GM12878 (cell line): ENCODE results near the gene NOTCH1. TPM values are rescaled to one million over a fixed set of nuclear protein-coding genes. Genes with fewer than 3 reads are reported as not detected.

Experiments used
- ATAC-seq: fragments of 200-7000 bp; cut with Tn5 transposase; 3 replicates; pipeline ENCODE4 v1.9.1; 2020; ENCODE audit warnings: mild to moderate bottlenecking, moderate library complexity
- BruUV-seq: library from RNA; stranded (reverse); fragments of 400-500 nt; replicated peaks from 2 replicates; lab custom pipeline; 2021; lab: Mats Ljungman, UMichigan
- CTCF ChIA-PET: fragments of 300-600 bp; sonication (Branson Sonifier 250); formaldehyde crosslinking; extraction: SDS; loops from one replicate; lab custom pipeline; 2021; ENCODE audit warnings: inconsistent platforms; lab: Yijun Ruan, JAX
- POLR2A ChIA-PET: fragments of 350-600 bp; formaldehyde crosslinking; extraction: SDS; loops from one replicate; lab custom pipeline; 2021; ENCODE audit warnings: inconsistent platforms; lab: Charles Lee
- RAD21 ChIA-PET: fragments of 300-600 bp; sonication (Branson Sonifier 250); formaldehyde crosslinking; loops from one replicate; lab custom pipeline; 2023; ENCODE audit warnings: antibody characterized with exemption; ENCODE audit not compliant: unreplicated experiment; lab: Charles Lee
- SMC1A ChIA-PET: fragments of 300-600 bp; sonication (Branson Sonifier 250); formaldehyde crosslinking; loops from one replicate; lab custom pipeline; 2023; ENCODE audit not compliant: unreplicated experiment, uncharacterized antibody; lab: Charles Lee
- DNase-seq: peaks from one replicate; pipeline ENCODE4 v3.0.0-alpha.2; 2011; ENCODE audit warnings: low read depth, low spot score
- FAIRE-seq: peaks from 3 replicates; lab custom pipeline; 2011; peaks lifted over from hg19 to GRCh38; lab: Jason Lieb, UNC
- H2AFZ ChIP-seq: 2 replicates; pipeline ENCODE4 v1.6.0; 2011; ENCODE audit warnings: low read depth, low read length, control low read depth; ENCODE audit not compliant: control insufficient read depth
- H3K27ac ChIP-seq: 2 replicates; pipeline ENCODE4 v1.5.1; 2011; ENCODE audit warnings: control low read depth; ENCODE audit not compliant: control insufficient read depth, insufficient read depth
- H3K27me3 ChIP-seq, 2 experiments: replicated peaks in 1 of 2; 2 replicates each; pipeline versions ENCODE4 v1.6.0 to v1.6.1; 2011; ENCODE audit warnings: low read length in 1 of 2; ENCODE audit not compliant: control insufficient read depth in 2 of 2, insufficient read depth in 2 of 2
- H3K36me3 ChIP-seq, 2 experiments: 2 replicates each; pipeline ENCODE4 v1.5.1; 2011; ENCODE audit warnings: low read length in 1 of 2; ENCODE audit not compliant: control insufficient read depth in 2 of 2, insufficient read depth in 2 of 2
- H3K4me1 ChIP-seq: 2 replicates; pipeline ENCODE4 v1.6.1; 2011; ENCODE audit warnings: mild to moderate bottlenecking, low read length, moderate library complexity, mixed read lengths; ENCODE audit not compliant: control insufficient read depth, insufficient read depth
- H3K4me2 ChIP-seq: 2 replicates; pipeline ENCODE4 v1.6.0; 2011; ENCODE audit warnings: control low read depth; ENCODE audit not compliant: control insufficient read depth, insufficient read depth
- H3K4me3 ChIP-seq: fragments of 200-600 bp; sonication (generic); 2 replicates; pipeline ENCODE4 v1.5.1; 2016
- H3K79me2 ChIP-seq: 2 replicates; pipeline ENCODE4 v1.6.0; 2011; ENCODE audit warnings: low read length; ENCODE audit not compliant: control insufficient read depth, insufficient read depth
- H3K9ac ChIP-seq: 2 replicates; pipeline ENCODE4 v1.8.0; 2011; ENCODE audit warnings: low read length, control low read depth, mixed read lengths; ENCODE audit not compliant: control insufficient read depth, insufficient read depth
- H3K9me3 ChIP-seq: replicated peaks from 3 replicates; pipeline ENCODE4 v1.5.1; 2011; ENCODE audit warnings: mild to moderate bottlenecking, low read length; ENCODE audit not compliant: control insufficient read depth, insufficient read depth
- H4K20me1 ChIP-seq: 2 replicates; pipeline ENCODE4 v1.6.0; 2011; ENCODE audit not compliant: control insufficient read depth, insufficient read depth
- BHLHE40 ChIP-seq, 2 experiments: fragments of 450-650 bp in 1 of 2; IDR thresholded peaks; 2 replicates each; pipeline ENCODE4 v1.6.1; 2011 to 2017; ENCODE audit warnings: low read depth in 2 of 2, borderline replicate concordance in 1 of 2, improper control_type of control experiment in 1 of 2, low read length in 1 of 2, mild to moderate bottlenecking in 1 of 2
- MXI1 ChIP-seq: fragments of 150-350 bp; IDR thresholded peaks from 2 replicates; pipeline ENCODE4 v1.6.1; 2011; ENCODE audit warnings: low read depth, mild to moderate bottlenecking, inconsistent platforms, low read length, improper control_type of control experiment
- NFXL1 ChIP-seq: fragments of 450-650 bp; IDR thresholded peaks from 2 replicates; pipeline ENCODE4 v1.6.1; 2017; ENCODE audit warnings: antibody characterized with exemption, mild to moderate bottlenecking, borderline replicate concordance
- RAD21 ChIP-seq: IDR thresholded peaks from 2 replicates; pipeline ENCODE4 v1.6.1; 2011; ENCODE audit warnings: mild to moderate bottlenecking, low read depth, low read length, moderate library complexity; ENCODE audit not compliant: insufficient read depth
- RUNX3 ChIP-seq: IDR thresholded peaks from 2 replicates; pipeline ENCODE4 v1.6.1; 2012; ENCODE audit warnings: low read length, inconsistent platforms
- SMARCA5 ChIP-seq: fragments of 450-650 bp; IDR thresholded peaks from 2 replicates; pipeline ENCODE4 v1.6.1; 2017; ENCODE audit warnings: mild to moderate bottlenecking
- SMC3 ChIP-seq: IDR thresholded peaks from 2 replicates; pipeline ENCODE4 v1.6.1; 2011; ENCODE audit warnings: low read length, improper control_type of control experiment, borderline replicate concordance
- YY1 ChIP-seq: IDR thresholded peaks from 2 replicates; pipeline ENCODE4 v1.6.1; 2011; ENCODE audit warnings: low read depth, mild to moderate bottlenecking, low read length
- ZBTB33 ChIP-seq: fragments of 450-650 bp; IDR thresholded peaks from 2 replicates; pipeline ENCODE4 v1.6.1; 2017; ENCODE audit warnings: mild to moderate bottlenecking
- WGBS: methylation state at CpG from one replicate; pipeline ENCODE4 v1.1.6; 2016; ENCODE audit warnings: low lambda C conversion rate; ENCODE audit not compliant: insufficient replicate concordance, insufficient coverage; ENCODE audit errors: missing lambda C conversion rate; 5-methylcytosine and 5-hydroxymethylcytosine counted together
- in situ Hi-C: fragments of 300-500 bp; cut with MboI; formaldehyde crosslinking; loops from 9 replicates; pipeline ENCODE4 v1.14.3; 2018; ENCODE audit warnings: mixed read lengths
- intact Hi-C: fragments of 100-400 bp; cut with micrococcal nuclease; formaldehyde crosslinking; loops from one replicate; pipeline ENCODE4 v1.14.2; 2022; ENCODE audit not compliant: unreplicated experiment
- polyA plus RNA-seq, 11 experiments: library from polyadenylated mRNA; depleted of rRNA in 4 of 11; unstranded in 6 of 11; stranded (reverse) in 5 of 11; fragments of >200 nt; fragmentation: Nextera tagmentation in 4 of 11; fragmentation: Illumina TruSeq in 1 of 11; extraction: Ambion mirVana in 4 of 11; extraction: Trizol in 1 of 11; gene quantifications; 1 replicate in 1 of 11; 2 replicates in 10 of 11; pipeline versions ENCODE4 v1.2.1 to v1.2.3, GENCODE V29; 2011 to 2016; ENCODE audit warnings: inconsistent platforms in 2 of 11, missing spikeins in 2 of 11, low read depth in 1 of 11
- total RNA-seq, 4 experiments: library from RNA; depleted of rRNA in 3 of 4; stranded (reverse); fragments of >200 nt in 3 of 4; fragmentation: Illumina TruSeq in 1 of 4; extraction: Trizol in 1 of 4; gene quantifications; 2 replicates each; pipeline versions ENCODE4 v1.2.1 to v1.2.3, GENCODE V29; 2013 to 2021
- TF ChIP-seq, protein P1 (sequence below), 3 experiments: IDR thresholded peaks in 2 of 3; conservative IDR thresholded peaks in 1 of 3; 2 replicates each; pipeline ENCODE4 v1.5.1; 2011; ENCODE audit warnings: low read depth in 3 of 3, low read length in 3 of 3, mild to moderate bottlenecking in 3 of 3, control low read depth in 2 of 3, moderate library complexity in 2 of 3, inconsistent platforms in 1 of 3, mixed read lengths in 1 of 3; ENCODE audit not compliant: control insufficient read depth in 2 of 3, insufficient read depth in 1 of 3; ENCODE audit errors: extremely low read depth in 1 of 3

NOTCH1 gene
- total and polyA plus RNA-seq, 10 of the 15 experiments (the other 5 are each of a cell fraction or from before 2014, with no cell fraction given), result 0.02 to 40.0 (median 3.7) TPM

- SMC1A ChIA-PET, result interaction anchor here (1.1 to 7.0 kb wide), 7 partner anchors 55 to 162 kb away, joined by 3 to 60 read pairs (median 4); no protein-coding TSS in a partner anchor
- RAD21 ChIA-PET, result interaction anchor here (0.9 to 7.8 kb wide), 10 partner anchors 54 to 215 kb away, joined by 3 to 126 read pairs (median 4); no protein-coding TSS in a partner anchor
- Histone ChIP-seq H3K4me2 (no peak overlapping the region), H3K4me3 (no peak overlapping the region), H3K4me1 (peaks cover 6% of the 10 kb centered on the region; the same call in 1 of the 2 replicates), H2AFZ (no peak overlapping the region), H3K27ac (no peak overlapping the region), H3K9ac (no peak overlapping the region), H3K36me3 (no peaks in the 10 kb centered on the region), H3K9me3 (no peaks in the 10 kb centered on the region), H3K79me2 (peaks cover 21% of the 10 kb centered on the region), H4K20me1 (no peaks in the 10 kb centered on the region; the same call in 1 of the 2 replicates), H3K27me3 (no peaks in the 10 kb centered on the region)
- BruUV-seq, result no TSS peak
- ATAC-seq, result peak; percentile 40
- peak; percentile 72 for TF ChIP-seq RAD21
- TF ChIP-seq, protein P1, sequence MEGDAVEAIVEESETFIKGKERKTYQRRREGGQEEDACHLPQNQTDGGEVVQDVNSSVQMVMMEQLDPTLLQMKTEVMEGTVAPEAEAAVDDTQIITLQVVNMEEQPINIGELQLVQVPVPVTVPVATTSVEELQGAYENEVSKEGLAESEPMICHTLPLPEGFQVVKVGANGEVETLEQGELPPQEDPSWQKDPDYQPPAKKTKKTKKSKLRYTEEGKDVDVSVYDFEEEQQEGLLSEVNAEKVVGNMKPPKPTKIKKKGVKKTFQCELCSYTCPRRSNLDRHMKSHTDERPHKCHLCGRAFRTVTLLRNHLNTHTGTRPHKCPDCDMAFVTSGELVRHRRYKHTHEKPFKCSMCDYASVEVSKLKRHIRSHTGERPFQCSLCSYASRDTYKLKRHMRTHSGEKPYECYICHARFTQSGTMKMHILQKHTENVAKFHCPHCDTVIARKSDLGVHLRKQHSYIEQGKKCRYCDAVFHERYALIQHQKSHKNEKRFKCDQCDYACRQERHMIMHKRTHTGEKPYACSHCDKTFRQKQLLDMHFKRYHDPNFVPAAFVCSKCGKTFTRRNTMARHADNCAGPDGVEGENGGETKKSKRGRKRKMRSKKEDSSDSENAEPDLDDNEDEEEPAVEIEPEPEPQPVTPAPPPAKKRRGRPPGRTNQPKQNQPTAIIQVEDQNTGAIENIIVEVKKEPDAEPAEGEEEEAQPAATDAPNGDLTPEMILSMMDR (IDR thresholded peaks at IDR 0.05 in 2 of 3, conservative IDR thresholded peaks at IDR 0.05 in 1 of 3; ENCODE audit: control insufficient read depth in 2 of 3, extremely low read depth in 1 of 3, insufficient read depth in 1 of 3, low read depth in 3 of 3, low read length in 3 of 3), result peak; percentile 90 to 94 (median 91)
- TF ChIP-seq SMARCA5, result peak; percentile 75; the same call in 1 of the 2 replicates
- no peak for TF ChIP-seq NFXL1
- no peak for TF ChIP-seq ZBTB33
- 0 out of 2 replicates have a peak, but pooled peaks have one; percentile 25 for TF ChIP-seq MXI1
- 0 out of 4 replicates have a peak, but pooled peaks of 1 of the 2 experiments have one; percentile 8 for TF ChIP-seq BHLHE40 (IDR thresholded peaks at IDR 0.05; ENCODE audit: borderline replicate concordance in 1 of 2, low read depth in 2 of 2, low read length in 1 of 2)
- TF ChIP-seq YY1, result peak; percentile 60; the same call in 1 of the 2 replicates
- peak; percentile 20; the same call in 1 of the 2 replicates for TF ChIP-seq RUNX3
- peak; percentile 93 for TF ChIP-seq SMC3
- POLR2A ChIA-PET, result interaction anchor here (1.2 kb wide), 1 partner anchor 140 kb away, joined by 3 read pairs; no protein-coding TSS in a partner anchor
- WGBS, result 11% methylated on average over 21 of the region's 21 CpGs
- no peak for DNase-seq
- intact Hi-C loops (loop anchor here (1.0 to 5.0 kb wide), 3 partner anchors 62 to 202 kb away; partner anchors contain the start of genes AGPAT2 and NOTCH1), in situ Hi-C loops (no loop called here)
- FAIRE-seq, result peak; percentile 89
- CTCF ChIA-PET, result interaction anchor here (0.6 to 9.0 kb wide), 24 partner anchors 14 to 244 kb away, joined by 3 to 223 read pairs (median 4); no protein-coding TSS in a partner anchor
Observed at GRCh38 chr9:136485049-136486045, 60.5 kb downstream of the NOTCH1 start.
